Adipocyte (in vitro differentiated cells): ENCODE measurements around the gene GAK.
A peak's percentile ranks its signal among the peaks of the same experiment; 100 is the strongest.
"Not testable (repeated sequence)": the region's sequence is repeated elsewhere in the genome, so short reads cannot be mapped to it uniquely, and the experiment has no call there.

Experiments
- DNase-seq: peaks from one replicate; pipeline ENCODE4 v3.0.0-alpha.2; 2015; ENCODE audit warnings: low read depth
- H3K27me3 ChIP-seq: replicated peaks from 2 replicates; pipeline ENCODE4 v1.7.0; 2013; ENCODE audit warnings: mild to moderate bottlenecking, low read length, moderate library complexity; ENCODE audit not compliant: control insufficient read depth, insufficient read depth
- H3K36me3 ChIP-seq: 2 replicates; pipeline ENCODE4 v1.7.0; 2013; ENCODE audit warnings: low read length, mild to moderate bottlenecking, moderate library complexity; ENCODE audit not compliant: control insufficient read depth, insufficient read depth, severe bottlenecking
- H3K4me1 ChIP-seq: 2 replicates; pipeline ENCODE4 v1.7.0; 2013; ENCODE audit warnings: mild to moderate bottlenecking, low read length, moderate library complexity; ENCODE audit not compliant: control insufficient read depth, insufficient read depth
- H3K4me3 ChIP-seq: 2 replicates; pipeline ENCODE4 v1.7.0; 2013; ENCODE audit warnings: mild to moderate bottlenecking, low read length, moderate library complexity
- H3K9ac ChIP-seq: 2 replicates; pipeline ENCODE4 v1.7.0; 2013; ENCODE audit warnings: mild to moderate bottlenecking, low read length, moderate library complexity
- H3K9me3 ChIP-seq: 2 replicates; pipeline ENCODE4 v1.7.0; 2013; ENCODE audit warnings: mild to moderate bottlenecking, low read length, moderate library complexity; ENCODE audit not compliant: control insufficient read depth

GAK gene

GRCh38 chr4:931960-932712, at the start of gene GAK, which contains the start of gene TMEM175:
TSS of gene GAK (minus strand) at chr4:932316. CDS start at chr4:932187, 129 bp downstream.
TSS of gene TMEM175 (plus strand) at chr4:932460. CDS start at chr4:947740, 15,280 bp downstream.
- DNase-seq: peak; percentile 99
- H3K4me1 ChIP-seq: peaks cover 29% of the 10 kb centered on the region
- no peaks in the 10 kb centered on the region for H3K9me3 ChIP-seq
- H3K4me3 ChIP-seq: peak within 1 kb of the TSS; percentile 98
- no peaks in the 10 kb centered on the region for H3K36me3 ChIP-seq
- H3K27me3 ChIP-seq: no peaks in the 10 kb centered on the region
- peak within 1 kb of the TSS; percentile 96 for H3K9ac ChIP-seq

GRCh38 chr4:978957-979701, 47.0 kb upstream of the GAK start:
- H3K9ac ChIP-seq: peak overlapping the region; percentile 54
- peak; percentile 80 for DNase-seq
- no peak overlapping the region for H3K4me3 ChIP-seq
- no peaks in the 10 kb centered on the region for H3K9me3 ChIP-seq
- no peaks in the 10 kb centered on the region for H3K36me3 ChIP-seq
- peaks cover 15% of the 10 kb centered on the region for H3K4me1 ChIP-seq
- H3K27me3 ChIP-seq: no peaks in the 10 kb centered on the region

DNA sequence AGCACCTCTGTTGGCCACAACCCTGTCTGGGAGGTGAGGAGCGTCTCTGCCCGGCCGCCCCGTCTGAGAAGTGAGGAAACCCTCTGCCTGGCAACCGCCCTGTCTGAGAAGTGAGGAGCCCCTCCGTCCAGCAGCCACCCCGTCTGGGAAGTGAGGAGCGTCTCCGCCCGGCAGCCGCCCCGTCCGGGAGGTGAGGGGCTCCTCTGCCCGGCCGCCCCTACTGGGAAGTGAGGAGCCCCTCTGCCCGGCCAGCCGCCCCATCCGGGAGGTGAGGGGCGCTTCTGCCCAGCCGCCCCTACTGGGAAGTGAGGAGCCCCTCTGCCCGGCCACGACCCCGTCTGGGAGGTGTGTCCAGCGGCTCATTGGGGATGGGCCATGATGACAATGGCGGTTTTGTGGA, 43.9 kb upstream of the GAK start:
- H3K4me3 ChIP-seq, H3K36me3 ChIP-seq, H3K9ac ChIP-seq, H3K27me3 ChIP-seq, H3K9me3 ChIP-seq, DNase-seq: not testable (repeated sequence)
- H3K4me1 ChIP-seq: peaks cover 28% of the 10 kb centered on the region

- no peaks in the 10 kb centered on the region for H3K9me3 ChIP-seq
- no peak overlapping the region for H3K9ac ChIP-seq
- H3K27me3 ChIP-seq: no peaks in the 10 kb centered on the region
- peaks cover 29% of the 10 kb centered on the region for H3K4me1 ChIP-seq
- H3K4me3 ChIP-seq: no peak overlapping the region
- DNase-seq: no peak
- no peaks in the 10 kb centered on the region for H3K36me3 ChIP-seq
Measured at GRCh38 chr4:974668-975067, 42.6 kb upstream of the GAK start.

GRCh38 chr4:973431-974397, 41.6 kb upstream of the GAK start, which contains the start of gene DGKQ:
TSS of gene DGKQ (minus strand) at chr4:973569. CDS start at chr4:973482, 87 bp downstream.
- DNase-seq: peak; percentile 97
- peak within 1 kb of the TSS; percentile 87 for H3K4me3 ChIP-seq
- no peaks in the 10 kb centered on the region for H3K36me3 ChIP-seq
- no peaks in the 10 kb centered on the region for H3K9me3 ChIP-seq
- H3K9ac ChIP-seq: peak within 1 kb of the TSS; percentile 85
- no peaks in the 10 kb centered on the region for H3K27me3 ChIP-seq
- H3K4me1 ChIP-seq: peaks cover 20% of the 10 kb centered on the region

DNA sequence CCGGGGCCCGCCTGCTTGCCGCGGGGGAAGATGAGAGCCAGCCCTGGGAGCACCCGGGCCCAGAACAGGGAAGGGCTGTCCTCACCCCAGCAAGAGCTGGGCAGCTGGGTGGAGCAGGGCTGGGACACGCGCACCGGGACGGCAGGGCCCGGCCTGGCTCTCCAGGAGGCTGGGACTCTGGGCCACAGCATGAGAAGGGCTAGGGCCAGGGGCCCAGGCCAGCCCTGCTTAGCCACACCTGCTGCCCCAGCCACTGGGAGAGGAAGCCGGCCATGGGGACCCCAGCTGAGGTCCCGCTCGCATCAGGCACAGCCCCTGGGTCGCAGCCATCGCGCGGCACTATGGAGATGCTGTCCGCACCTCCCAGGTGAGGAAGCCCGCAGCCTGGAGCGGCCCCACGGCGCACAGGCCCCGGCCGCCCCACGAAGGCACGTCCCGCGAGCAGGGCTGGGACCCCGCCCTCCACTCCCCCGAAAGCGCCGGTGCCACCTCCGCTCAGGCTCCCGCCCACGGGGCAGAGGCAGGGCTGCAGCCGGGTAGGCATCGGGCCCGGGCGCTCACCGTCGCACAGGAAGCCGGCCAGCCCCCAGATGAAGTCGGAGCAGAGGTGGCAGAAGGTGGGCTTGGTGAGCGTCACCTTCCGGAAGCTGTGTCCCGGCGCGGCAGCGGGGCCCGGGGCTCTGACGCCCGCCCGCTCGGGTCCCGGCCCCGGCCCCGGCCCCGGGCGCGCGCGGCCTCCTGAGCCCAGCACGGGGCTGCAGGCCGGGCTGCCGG, 40.7 kb upstream of the GAK start:
- peaks cover 15% of the 10 kb centered on the region for H3K4me1 ChIP-seq
- H3K9me3 ChIP-seq: no peaks in the 10 kb centered on the region
- H3K36me3 ChIP-seq: no peaks in the 10 kb centered on the region
- peak overlapping the region; percentile 87 for H3K4me3 ChIP-seq
- peak overlapping the region; percentile 85 for H3K9ac ChIP-seq
- H3K27me3 ChIP-seq: no peaks in the 10 kb centered on the region
- DNase-seq: peak; percentile 64

- Histone ChIP-seq H3K9me3 (no peaks in the 10 kb centered on the region), H3K4me1 (peaks cover 15% of the 10 kb centered on the region), H3K4me3 (peak overlapping the region; percentile 87), H3K36me3 (no peaks in the 10 kb centered on the region), H3K9ac (peak overlapping the region; percentile 85), H3K27me3 (no peaks in the 10 kb centered on the region)
- no peak for DNase-seq
Measured at GRCh38 chr4:971666-972500, 39.8 kb upstream of the GAK start.

DNA sequence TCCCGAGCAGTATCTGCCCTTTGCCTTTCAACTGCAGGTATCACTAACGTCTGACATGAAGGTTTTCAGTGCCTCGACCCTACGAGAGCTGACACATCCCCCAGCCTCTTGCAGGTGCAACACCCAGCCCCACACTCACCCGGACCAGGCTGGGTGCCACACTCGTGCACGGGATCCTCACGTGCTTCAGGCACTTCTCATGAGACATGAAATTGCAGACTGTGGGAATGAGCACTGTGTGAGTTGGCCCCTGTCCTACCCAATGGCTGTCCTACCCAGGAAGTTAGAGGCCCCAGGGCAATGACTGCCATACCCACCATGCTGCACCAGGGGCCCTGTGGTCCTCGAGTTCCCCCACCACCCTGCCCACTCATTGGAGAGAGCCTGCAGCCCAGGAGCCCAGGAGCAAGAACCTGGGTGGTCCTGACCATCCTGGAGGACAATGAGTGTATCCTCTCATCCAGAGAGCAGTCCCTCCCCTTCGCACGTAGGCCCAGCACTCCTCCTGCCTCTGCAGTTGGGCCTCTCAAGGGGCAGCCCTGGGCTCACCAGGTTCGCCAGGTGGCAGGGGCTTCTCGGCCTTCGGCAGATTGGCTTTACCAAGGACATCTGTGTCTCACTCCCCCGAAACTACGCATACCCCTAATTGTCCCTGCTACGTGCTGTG, 38.9 kb upstream of the GAK start:
- H3K4me1 ChIP-seq: peaks cover 15% of the 10 kb centered on the region
- H3K9me3 ChIP-seq: no peaks in the 10 kb centered on the region
- H3K9ac ChIP-seq: no peak overlapping the region
- DNase-seq: no peak
- H3K27me3 ChIP-seq: no peaks in the 10 kb centered on the region
- peaks cover 9% of the 10 kb centered on the region for H3K36me3 ChIP-seq
- H3K4me3 ChIP-seq: no peak overlapping the region

GRCh38 chr4:970046-970745, 38.1 kb upstream of the GAK start:
- peaks cover 16% of the 10 kb centered on the region for H3K36me3 ChIP-seq
- H3K27me3 ChIP-seq: no peaks in the 10 kb centered on the region
- peaks cover 15% of the 10 kb centered on the region for H3K4me1 ChIP-seq
- no peak overlapping the region for H3K9ac ChIP-seq
- H3K4me3 ChIP-seq: no peak overlapping the region
- no peak for DNase-seq
- no peaks in the 10 kb centered on the region for H3K9me3 ChIP-seq
